Natural killer cell (primary cell): ENCODE measurements around the gene TSKU. TPM values are rescaled to one million over a fixed set of nuclear protein-coding genes. Genes with fewer than 3 reads are reported as not detected.

Experiments
- ATAC-seq, 3 donors: fragments of 150-1000 bp in 2 of 3; fragments of 200-7000 bp in 1 of 3; cut with Tn5 transposase; 1 replicate in 1 of 3; 2 replicates in 2 of 3; pipeline ENCODE4 v1.10.0; 2021; ENCODE audit warnings: mild to moderate bottlenecking in 2 of 3, moderate library complexity in 2 of 3
- DNase-seq, 2 donors: peaks; one replicate each; pipeline versions ENCODE4 v3.0.0 to v3.0.0-alpha.2; 2013 to 2021; ENCODE audit warnings: mixed read lengths in 1 of 2
- H3K27ac ChIP-seq: one replicate; pipeline ENCODE4 v1.5.1; 2013; ENCODE audit warnings: mild to moderate bottlenecking, low read length
- H3K27me3 ChIP-seq: one replicate; pipeline ENCODE4 v1.6.1; 2013; ENCODE audit warnings: low read length; ENCODE audit not compliant: control insufficient read depth, insufficient read depth
- H3K36me3 ChIP-seq: one replicate; pipeline ENCODE4 v1.6.1; 2013; ENCODE audit warnings: low read length; ENCODE audit not compliant: control insufficient read depth, insufficient read depth
- H3K4me1 ChIP-seq: one replicate; pipeline ENCODE4 v1.6.1; 2013; ENCODE audit warnings: low read length; ENCODE audit not compliant: control insufficient read depth, insufficient read depth
- H3K4me3 ChIP-seq: one replicate; pipeline ENCODE4 v1.5.1; 2013; ENCODE audit warnings: low read length
- H3K9me3 ChIP-seq: one replicate; pipeline ENCODE4 v1.6.1; 2013; ENCODE audit warnings: low read length; ENCODE audit not compliant: control insufficient read depth, insufficient read depth
- H3K27ac Mint-ChIP-seq, 2 donors: one replicate each; pipeline ENCODE4 v1.8.0; 2022; ENCODE audit warnings: mild to moderate bottlenecking in 2 of 2, mixed read lengths in 2 of 2, moderate library complexity in 1 of 2
- H3K27me3 Mint-ChIP-seq, 2 donors: one replicate each; pipeline ENCODE4 v1.8.0; 2022; ENCODE audit warnings: low read depth in 2 of 2, mixed read lengths in 2 of 2
- H3K36me3 Mint-ChIP-seq: one replicate; pipeline ENCODE4 v1.8.0; 2022; ENCODE audit warnings: mixed read lengths
- H3K4me1 Mint-ChIP-seq, 2 donors: one replicate each; pipeline ENCODE4 v1.8.0; 2022; ENCODE audit warnings: mixed read lengths in 2 of 2
- H3K4me3 Mint-ChIP-seq: one replicate; pipeline ENCODE4 v1.8.0; 2022; ENCODE audit warnings: mild to moderate bottlenecking, moderate library complexity, mixed read lengths
- H3K9me3 Mint-ChIP-seq, 2 donors: one replicate each; pipeline ENCODE4 v1.8.0; 2022; ENCODE audit warnings: mixed read lengths in 2 of 2
- CTCF ChIP-seq: fragments of 200-600 bp; IDR thresholded peaks from one replicate; pipeline ENCODE4 v1.8.0; 2022; ENCODE audit warnings: antibody characterized with exemption
- WGBS: methylation state at CpG from one replicate; pipeline ENCODE4 v1.1.7; 2013; ENCODE audit warnings: missing lambda C conversion rate; ENCODE audit not compliant: insufficient coverage; 5-methylcytosine and 5-hydroxymethylcytosine counted together
- intact Hi-C: fragments of 100-400 bp; cut with micrococcal nuclease; formaldehyde crosslinking; loops from one replicate; pipeline ENCODE4 v1.14.2; 2022
- total RNA-seq, 4 donors: library from RNA; stranded (reverse); fragments of 120-200 nt in 1 of 4; gene quantifications; one replicate each; pipeline versions ENCODE4 v1.2.3 to v1.2.4, GENCODE V29; 2013 to 2022

TSKU gene
- total RNA-seq, 3 donors from 2014 or later (not counting 1 experiment from before 2014, with no cell fraction given) = not detected

- Histone ChIP-seq H3K36me3 (no peaks in the 10 kb centered on the region), H3K4me1 (peaks cover 13% of the 10 kb centered on the region), H3K4me3 (no peak overlapping the region), H3K27ac (no peak overlapping the region), H3K9me3 (no peaks in the 10 kb centered on the region), H3K27me3 (no peaks in the 10 kb centered on the region)
- Mint-ChIP-seq H3K4me3 (peak overlapping the region; percentile 31), H3K27me3 (peaks cover 2 to 4% of the 10 kb centered on the region in 2 donors), H3K27ac (peak overlapping the region in 1 of 2 donors; percentile 52), H3K4me1 (peaks cover 0 to 19% of the 10 kb centered on the region in 2 donors), H3K36me3 (no peaks in the 10 kb centered on the region), H3K9me3 (no peaks in the 10 kb centered on the region)
- ATAC-seq (no peak), DNase-seq (peak; percentile 3 to 13)
- intact Hi-C loops = no loop called here
- no peak for TF ChIP-seq CTCF
- WGBS = 94% methylated on average over 5 of the region's 5 CpGs
Observed at GRCh38 chr11:76798202-76798581, 15.0 kb downstream of the TSKU start.

- H3K27ac Mint-ChIP-seq = peak overlapping the region in 1 of 2 donors; percentile 52
- H3K27ac ChIP-seq = no peak overlapping the region
Observed at GRCh38 chr11:76798671-76799065, 15.5 kb downstream of the TSKU start.

GRCh38 chr11:76799066-76799804, 16.1 kb downstream of the TSKU start:
- H3K27me3 ChIP-seq = no peaks in the 10 kb centered on the region
- peak; percentile 67 to 87 for DNase-seq
- H3K27ac ChIP-seq = no peak overlapping the region
- Mint-ChIP-seq H3K4me1 (peaks cover 0 to 19% of the 10 kb centered on the region in 2 donors), H3K27ac (peak overlapping the region in 1 of 2 donors; percentile 52), H3K9me3 (no peaks in the 10 kb centered on the region), H3K27me3 (peaks cover 7 to 9% of the 10 kb centered on the region in 2 donors), H3K36me3 (no peaks in the 10 kb centered on the region), H3K4me3 (peak overlapping the region; percentile 53)
- H3K4me3 ChIP-seq = peak overlapping the region; percentile 27
- intact Hi-C loops = loop anchor here (1.0 kb wide), 1 partner anchor 78 kb away; no protein-coding TSS in a partner anchor
- ATAC-seq = peak; percentile 90 to 98 (median 98)
- TF ChIP-seq CTCF = peak; percentile 88
- no peaks in the 10 kb centered on the region for H3K36me3 ChIP-seq
- no peaks in the 10 kb centered on the region for H3K9me3 ChIP-seq
- WGBS = 9% methylated on average over 47 of the region's 47 CpGs
- peaks cover 13% of the 10 kb centered on the region for H3K4me1 ChIP-seq

More at GRCh38 chr11:76798671-76799065, 15.5 kb downstream of the TSKU start:
- Histone ChIP-seq H3K27me3 (no peaks in the 10 kb centered on the region), H3K36me3 (no peaks in the 10 kb centered on the region), H3K4me1 (peaks cover 13% of the 10 kb centered on the region), H3K4me3 (peak overlapping the region; percentile 27), H3K9me3 (no peaks in the 10 kb centered on the region)
- TF ChIP-seq CTCF = no peak
- intact Hi-C loops = loop anchor here (1.0 kb wide), 1 partner anchor 77 kb away; no protein-coding TSS in a partner anchor
- Mint-ChIP-seq H3K27me3 (peaks cover 7% of the 10 kb centered on the region in 2 donors), H3K36me3 (no peaks in the 10 kb centered on the region), H3K9me3 (no peaks in the 10 kb centered on the region), H3K4me1 (peaks cover 0 to 19% of the 10 kb centered on the region in 2 donors), H3K4me3 (peak overlapping the region; percentile 53)
- ATAC-seq = no peak
- DNase-seq = no peak
- 84% methylated on average over 5 of the region's 9 CpGs for WGBS
